ENCODE results near the gene DCTN1. TPM values are rescaled to one million over a fixed set of nuclear protein-coding genes. Genes with fewer than 3 reads are reported as not detected.

Gene DCTN1
- total RNA-seq, 1 donor from 2014 or later: 244 TPM

DNA sequence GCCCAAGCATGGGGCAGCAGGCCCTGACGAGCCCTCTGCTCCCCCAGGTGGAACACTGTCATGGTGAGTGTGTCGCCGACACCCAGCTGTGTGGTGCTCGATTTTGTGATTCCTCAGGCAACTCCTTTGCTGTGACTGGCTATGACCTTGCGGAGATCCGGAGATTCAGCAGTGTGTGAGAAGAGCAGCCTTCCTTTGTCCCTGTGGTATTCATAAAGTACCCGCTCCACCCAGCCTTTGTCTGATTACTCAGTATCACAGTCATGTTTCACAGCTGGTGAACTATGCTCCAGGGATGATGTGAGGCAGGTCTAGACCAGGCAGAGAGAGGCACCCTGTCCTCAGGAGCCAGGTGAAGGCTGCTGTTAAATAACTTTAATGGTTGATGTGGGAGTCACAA, 45.4 kb upstream of the DCTN1 start:
- Mint-ChIP-seq H3K9me3 (ENCODE audit: unreplicated experiment) (no peaks in the 10 kb centered on the region), H3K4me1 (ENCODE audit: unreplicated experiment) (peaks cover 13% of the 10 kb centered on the region), H3K27me3 (ENCODE audit: unreplicated experiment) (peaks cover 14% of the 10 kb centered on the region), H3K27ac (ENCODE audit: unreplicated experiment) (peak overlapping the region; percentile 68), H3K4me3 (ENCODE audit: unreplicated experiment) (peak overlapping the region; percentile 78), H3K36me3 (ENCODE audit: low read depth, unreplicated experiment) (peaks cover 51% of the 10 kb centered on the region)
- no peak for DNase-seq (ENCODE audit: low spot score)
- TF ChIP-seq, protein P1, sequence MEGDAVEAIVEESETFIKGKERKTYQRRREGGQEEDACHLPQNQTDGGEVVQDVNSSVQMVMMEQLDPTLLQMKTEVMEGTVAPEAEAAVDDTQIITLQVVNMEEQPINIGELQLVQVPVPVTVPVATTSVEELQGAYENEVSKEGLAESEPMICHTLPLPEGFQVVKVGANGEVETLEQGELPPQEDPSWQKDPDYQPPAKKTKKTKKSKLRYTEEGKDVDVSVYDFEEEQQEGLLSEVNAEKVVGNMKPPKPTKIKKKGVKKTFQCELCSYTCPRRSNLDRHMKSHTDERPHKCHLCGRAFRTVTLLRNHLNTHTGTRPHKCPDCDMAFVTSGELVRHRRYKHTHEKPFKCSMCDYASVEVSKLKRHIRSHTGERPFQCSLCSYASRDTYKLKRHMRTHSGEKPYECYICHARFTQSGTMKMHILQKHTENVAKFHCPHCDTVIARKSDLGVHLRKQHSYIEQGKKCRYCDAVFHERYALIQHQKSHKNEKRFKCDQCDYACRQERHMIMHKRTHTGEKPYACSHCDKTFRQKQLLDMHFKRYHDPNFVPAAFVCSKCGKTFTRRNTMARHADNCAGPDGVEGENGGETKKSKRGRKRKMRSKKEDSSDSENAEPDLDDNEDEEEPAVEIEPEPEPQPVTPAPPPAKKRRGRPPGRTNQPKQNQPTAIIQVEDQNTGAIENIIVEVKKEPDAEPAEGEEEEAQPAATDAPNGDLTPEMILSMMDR (IDR thresholded peaks at IDR 0.05; ENCODE audit: unreplicated experiment): no peak

DNA sequence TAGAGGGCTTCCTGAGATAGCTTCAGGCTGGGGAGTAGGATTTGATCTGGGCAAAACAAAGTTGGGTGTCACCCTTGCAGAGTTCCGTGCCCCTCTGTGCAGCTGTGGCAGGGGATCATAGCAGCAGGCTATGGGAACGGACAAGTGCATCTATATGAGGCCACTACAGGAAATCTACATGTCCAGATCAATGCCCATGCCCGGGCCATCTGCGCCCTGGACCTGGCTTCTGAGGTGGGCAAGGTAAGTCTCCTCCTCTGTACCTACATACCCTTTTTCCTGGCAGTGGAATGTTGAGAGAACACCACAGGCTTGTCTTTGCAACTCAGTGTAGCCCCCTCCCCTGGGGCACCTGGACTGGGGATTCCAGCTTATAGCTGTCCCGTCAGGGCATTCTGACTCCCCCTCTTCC, 44.9 kb upstream of the DCTN1 start:
- Mint-ChIP-seq H3K4me1 (ENCODE audit: unreplicated experiment) (peaks cover 13% of the 10 kb centered on the region), H3K9me3 (ENCODE audit: unreplicated experiment) (no peaks in the 10 kb centered on the region), H3K27ac (ENCODE audit: unreplicated experiment) (peak overlapping the region; percentile 39), H3K27me3 (ENCODE audit: unreplicated experiment) (peaks cover 14% of the 10 kb centered on the region), H3K4me3 (ENCODE audit: unreplicated experiment) (peak overlapping the region; percentile 59), H3K36me3 (ENCODE audit: low read depth, unreplicated experiment) (peaks cover 47% of the 10 kb centered on the region)
- TF ChIP-seq, protein P1 (IDR thresholded peaks at IDR 0.05; ENCODE audit: unreplicated experiment): no peak
- DNase-seq (ENCODE audit: low spot score): no peak

DNA sequence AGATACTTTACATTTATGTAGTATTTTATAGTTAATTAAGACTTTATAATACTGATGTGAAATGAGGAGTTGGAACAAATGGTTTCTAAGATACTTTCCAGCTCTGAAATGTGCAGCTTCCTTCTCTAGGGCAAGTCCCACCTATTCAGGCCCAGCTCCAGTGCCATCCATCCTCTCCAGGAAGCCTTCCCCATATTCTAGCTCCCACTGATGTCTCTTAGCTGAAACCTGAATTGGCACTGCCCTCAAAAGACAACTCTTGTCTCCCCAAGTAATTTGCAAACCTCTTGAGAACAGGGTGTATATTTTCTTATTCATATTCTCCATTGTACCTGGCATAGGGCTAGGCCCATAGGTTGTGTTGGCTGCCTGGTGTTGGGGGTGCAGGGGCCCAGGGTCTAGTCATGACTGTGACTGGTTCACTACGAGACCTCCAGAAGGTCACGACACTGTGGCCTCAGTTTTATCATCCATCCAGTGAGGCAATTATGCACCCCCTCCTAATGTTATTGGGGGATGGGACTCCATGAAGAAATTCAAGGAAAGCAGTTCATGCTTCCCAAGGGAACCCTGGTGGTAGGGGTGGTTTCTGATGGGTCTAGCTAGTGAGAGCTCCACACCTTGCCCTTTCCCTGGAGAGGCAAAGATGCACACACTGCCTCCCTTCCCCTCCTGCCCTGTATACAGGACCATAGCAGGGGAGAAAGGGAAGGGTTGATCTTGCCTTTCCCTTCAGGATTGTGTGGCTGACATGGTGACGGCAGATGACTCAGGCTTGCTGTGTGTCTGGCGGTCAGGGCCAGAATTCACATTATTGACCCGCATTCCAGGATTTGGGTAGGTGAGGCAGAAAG, 44.3 kb upstream of the DCTN1 start:
- no peak for DNase-seq (ENCODE audit: low spot score)
- H3K36me3 Mint-ChIP-seq (ENCODE audit: low read depth, unreplicated experiment): peaks cover 43% of the 10 kb centered on the region
- H3K4me3 Mint-ChIP-seq (ENCODE audit: unreplicated experiment): peak overlapping the region; percentile 59
- peaks cover 13% of the 10 kb centered on the region for H3K4me1 Mint-ChIP-seq (ENCODE audit: unreplicated experiment)
- peaks cover 14% of the 10 kb centered on the region for H3K27me3 Mint-ChIP-seq (ENCODE audit: unreplicated experiment)
- TF ChIP-seq, protein P1 (IDR thresholded peaks at IDR 0.05; ENCODE audit: unreplicated experiment): no peak
- peak overlapping the region; percentile 39 for H3K27ac Mint-ChIP-seq (ENCODE audit: unreplicated experiment)
- no peaks in the 10 kb centered on the region for H3K9me3 Mint-ChIP-seq (ENCODE audit: unreplicated experiment)

DNA sequence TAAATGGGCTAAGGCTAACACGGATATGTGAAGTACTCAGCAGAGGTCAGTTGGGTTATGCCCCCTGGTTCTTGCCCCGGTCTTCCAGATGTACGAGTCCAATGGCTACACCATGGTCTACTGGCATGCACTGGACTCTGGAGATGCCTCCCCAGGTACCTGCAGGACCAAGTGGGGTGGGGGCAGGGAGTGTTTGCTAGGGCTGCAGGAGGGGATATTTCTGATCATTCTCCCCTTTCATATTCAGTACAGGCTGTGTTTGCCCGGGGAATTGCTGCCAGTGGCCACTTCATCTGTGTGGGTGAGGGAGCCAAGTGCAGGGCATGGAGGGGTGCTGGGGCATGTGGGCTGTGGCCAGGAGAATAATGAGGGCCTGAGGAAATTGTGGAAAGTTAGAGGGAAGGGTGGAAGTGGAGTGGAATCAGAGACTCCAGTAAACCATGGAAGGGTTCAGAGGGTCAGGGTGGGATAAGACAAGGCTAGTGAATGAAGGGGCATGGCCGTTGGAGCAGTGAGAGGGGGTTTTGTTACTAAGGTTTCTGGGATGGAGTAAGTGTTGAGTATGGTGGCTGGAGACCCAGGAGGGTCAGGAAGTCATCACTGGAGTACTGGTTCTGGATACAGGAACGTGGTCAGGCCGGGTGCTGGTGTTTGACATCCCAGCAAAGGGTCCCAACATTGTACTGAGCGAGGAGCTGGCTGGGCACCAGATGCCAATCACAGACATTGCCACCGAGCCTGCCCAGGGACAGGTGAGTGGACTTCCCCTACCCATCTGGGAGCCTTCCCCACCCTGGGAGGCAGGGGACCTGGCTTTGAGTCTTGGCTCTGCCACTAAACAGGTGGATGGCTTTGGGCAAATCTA, 43.4 kb upstream of the DCTN1 start:
- Mint-ChIP-seq H3K36me3 (ENCODE audit: low read depth, unreplicated experiment) (peaks cover 34% of the 10 kb centered on the region), H3K27me3 (ENCODE audit: unreplicated experiment) (peaks cover 14% of the 10 kb centered on the region), H3K4me3 (ENCODE audit: unreplicated experiment) (peak overlapping the region; percentile 75), H3K4me1 (ENCODE audit: unreplicated experiment) (peaks cover 13% of the 10 kb centered on the region), H3K9me3 (ENCODE audit: unreplicated experiment) (no peaks in the 10 kb centered on the region), H3K27ac (ENCODE audit: unreplicated experiment) (no peak overlapping the region)
- TF ChIP-seq, protein P1 (IDR thresholded peaks at IDR 0.05; ENCODE audit: unreplicated experiment): no peak
- no peak for DNase-seq (ENCODE audit: low spot score)

All from endothelial cell (in vitro differentiated cells).